Stimulated activated CD4-positive, alpha-beta T cell treated with anti-CD3 and anti-CD28 coated beads, Interleukin-4, amount 100 ng/mL, for 48 hours (primary cell): ENCODE measurements around the gene MLF2.

ENCODE experiments used
- DNase-seq, 2 donors: peaks; one replicate each; pipeline ENCODE4 v3.0.0-alpha.2; 2020; ENCODE audit warnings: low read depth in 2 of 2

Gene MLF2

GRCh38 chr12:6752921-6753771, at the start of gene MLF2:
Gene MLF2, minus strand, starts transcription at chr12:6753141. Its CDS starts 807 bp downstream, at chr12:6752334.
- peak; percentile 97 to 98 for DNase-seq

DNA sequence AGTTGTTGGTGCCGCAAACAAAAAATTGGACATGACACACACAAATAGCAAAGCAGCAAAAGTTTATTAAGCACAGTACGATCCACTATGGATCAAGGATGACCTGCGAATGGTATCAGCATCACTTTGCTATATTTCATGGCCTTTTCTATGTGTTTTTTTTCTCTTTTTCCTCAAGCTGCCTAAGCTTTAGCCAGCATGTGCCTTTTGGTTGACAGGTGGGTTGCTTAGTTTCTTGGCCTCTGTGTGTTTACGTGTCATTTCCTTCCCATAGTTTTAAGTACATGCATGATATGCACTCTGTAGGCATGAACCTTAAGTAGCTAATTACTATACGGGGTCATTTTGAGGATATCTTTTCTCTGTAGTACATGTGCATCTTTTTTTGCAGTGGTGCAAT, 46.2 kb upstream of the MLF2 start:
- DNase-seq: no peak

- DNase-seq: no peak
Observed at GRCh38 chr12:6796576-6796975, 43.6 kb upstream of the MLF2 start.

DNA sequence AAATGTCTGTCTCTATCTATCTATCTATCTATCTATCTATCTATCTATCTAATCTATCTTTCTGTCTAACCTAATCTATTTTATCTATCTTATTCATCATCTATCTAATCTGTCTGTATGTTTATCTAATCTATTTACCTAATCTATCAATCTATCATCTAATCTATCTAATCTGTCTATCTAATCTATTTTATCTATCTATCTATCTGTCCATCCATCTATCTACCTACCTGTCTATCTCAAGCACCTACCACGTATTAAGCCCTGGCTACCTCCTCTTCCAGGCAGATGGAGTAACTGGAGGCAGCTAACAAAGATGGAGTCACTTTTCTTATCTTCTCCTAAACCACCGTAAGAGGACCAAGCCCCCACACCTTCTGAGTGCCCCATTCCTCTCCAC, 42.1 kb upstream of the MLF2 start:
- DNase-seq: no peak

- DNase-seq: no peak
Observed at GRCh38 chr12:6792522-6793201, 39.7 kb upstream of the MLF2 start.

GRCh38 chr12:6791931-6792520, 39.1 kb upstream of the MLF2 start:
- DNase-seq: no peak

- no peak for DNase-seq
Observed at GRCh38 chr12:6790496-6791150, 37.7 kb upstream of the MLF2 start.

DNA sequence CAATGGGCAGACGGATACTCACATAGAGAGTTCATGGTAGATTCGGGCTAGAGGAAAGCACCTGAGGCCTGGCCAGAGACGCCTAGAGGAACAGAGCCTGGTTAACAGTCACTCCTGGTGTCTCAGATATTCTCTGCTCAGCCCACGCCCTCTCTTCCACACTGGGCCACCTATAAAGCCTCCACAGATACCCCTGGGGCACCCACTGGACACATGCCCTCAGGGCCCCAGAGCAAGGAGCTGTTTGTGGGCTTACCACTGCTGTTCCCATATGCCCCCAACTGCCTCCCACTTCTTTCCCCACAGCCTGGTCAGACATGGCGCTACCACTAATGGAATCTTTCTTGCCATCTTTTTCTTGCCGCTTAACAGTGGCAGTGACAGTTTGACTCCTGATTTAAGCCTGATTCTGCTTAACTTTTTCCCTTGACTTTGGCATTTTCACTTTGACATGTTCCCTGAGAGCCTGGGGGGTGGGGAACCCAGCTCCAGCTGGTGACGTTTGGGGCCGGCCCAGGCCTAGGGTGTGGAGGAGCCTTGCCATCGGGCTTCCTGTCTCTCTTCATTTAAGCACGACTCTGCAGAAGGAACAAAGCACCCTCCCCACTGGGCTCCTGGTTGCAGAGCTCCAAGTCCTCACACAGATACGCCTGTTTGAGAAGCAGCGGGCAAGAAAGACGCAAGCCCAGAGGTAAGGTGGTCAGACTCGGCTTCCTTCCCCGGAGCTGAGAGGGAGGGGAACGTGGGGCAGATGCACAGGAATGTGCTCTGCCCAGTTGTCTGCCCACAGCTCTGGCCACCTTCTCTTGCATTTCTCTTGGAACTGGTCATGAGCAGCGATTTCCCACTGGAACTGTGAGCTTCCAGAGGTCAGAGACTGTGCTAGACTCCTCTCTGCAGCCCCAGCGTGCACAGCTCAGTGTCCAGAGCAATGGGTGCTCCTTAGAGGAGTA, 36.3 kb upstream of the MLF2 start, which contains the start of gene CD4:
Gene CD4, plus strand, starts transcription at position 557 of the 953 bp plus-strand sequence. CDS start 10,611 bp downstream, outside the sequence.
- peak; percentile 74 to 83 for DNase-seq

DNA sequence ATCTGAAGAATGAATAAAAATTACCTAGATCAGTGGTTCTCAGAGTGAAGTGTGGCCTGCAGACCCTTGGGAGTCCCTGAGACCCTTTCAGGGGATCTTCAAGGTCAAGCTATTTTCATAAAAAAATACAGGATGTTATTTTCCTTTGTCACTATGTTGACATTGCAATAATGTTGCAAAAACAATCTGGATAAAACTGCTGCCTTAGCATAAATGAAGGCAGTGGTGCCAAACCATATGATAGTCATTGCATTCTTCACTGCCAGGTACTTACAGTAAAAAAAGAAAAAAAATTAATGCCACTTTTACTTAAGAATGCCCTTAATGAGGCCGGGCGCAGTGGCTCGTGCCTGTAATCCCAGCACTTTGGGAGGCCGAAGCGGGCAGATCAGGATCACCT, 34.4 kb upstream of the MLF2 start:
- no peak for DNase-seq

DNA sequence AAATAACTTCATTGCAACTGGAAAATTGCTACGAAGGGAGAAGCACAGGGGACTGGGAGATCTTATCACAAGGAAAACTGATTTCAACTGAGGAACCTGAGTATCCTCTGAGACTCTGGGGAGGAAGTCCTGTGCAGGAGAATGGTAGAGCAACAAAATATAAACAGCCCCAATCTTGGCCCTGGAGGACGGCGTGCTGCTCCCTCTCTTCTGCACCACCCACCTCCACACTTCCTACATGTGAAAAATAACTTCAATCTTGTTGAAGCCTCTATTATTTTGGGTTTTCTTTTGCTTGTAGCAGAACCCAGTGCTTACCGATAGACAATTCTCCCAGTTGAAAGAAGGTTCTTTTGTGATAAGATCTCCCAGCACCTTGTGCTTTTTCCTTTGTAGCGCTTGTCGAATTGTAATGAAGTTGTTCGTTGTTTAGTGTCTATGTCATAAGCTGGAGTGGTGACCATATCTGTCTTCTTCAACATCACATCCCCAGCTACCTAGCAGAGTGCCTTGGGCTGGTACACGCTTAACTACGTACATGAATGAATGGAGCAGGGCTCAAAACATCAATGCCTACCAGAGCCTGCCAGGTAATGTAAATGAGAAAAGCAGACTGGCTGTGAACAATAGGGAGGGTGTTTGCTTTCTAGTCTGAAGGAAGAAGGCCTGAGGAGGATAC, 33.6 kb upstream of the MLF2 start:
- DNase-seq: no peak

- no peak for DNase-seq
Observed at GRCh38 chr12:6784761-6785160, 31.8 kb upstream of the MLF2 start.

DNA sequence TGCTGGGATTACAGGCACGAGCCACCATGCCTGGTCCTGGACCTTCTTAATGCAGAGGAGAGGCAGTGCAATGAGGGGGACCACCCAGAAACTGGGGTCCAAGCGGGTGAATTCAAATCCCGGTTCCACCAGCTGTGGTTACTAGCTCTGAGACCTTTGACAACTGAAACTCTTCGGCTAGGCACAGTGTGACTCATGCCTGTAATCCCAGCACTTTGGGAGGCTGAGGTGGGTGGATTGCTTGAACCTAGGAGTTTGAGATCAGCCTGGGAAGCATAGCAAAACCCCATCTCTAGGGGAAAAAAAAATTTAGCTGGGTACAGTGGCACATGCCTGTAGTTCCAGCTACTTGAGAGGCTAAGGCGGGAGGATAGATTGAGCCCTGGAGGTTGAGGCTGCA, 31.4 kb upstream of the MLF2 start:
- DNase-seq: no peak

- DNase-seq: no peak
Observed at GRCh38 chr12:6783828-6784227, 30.9 kb upstream of the MLF2 start.

DNA sequence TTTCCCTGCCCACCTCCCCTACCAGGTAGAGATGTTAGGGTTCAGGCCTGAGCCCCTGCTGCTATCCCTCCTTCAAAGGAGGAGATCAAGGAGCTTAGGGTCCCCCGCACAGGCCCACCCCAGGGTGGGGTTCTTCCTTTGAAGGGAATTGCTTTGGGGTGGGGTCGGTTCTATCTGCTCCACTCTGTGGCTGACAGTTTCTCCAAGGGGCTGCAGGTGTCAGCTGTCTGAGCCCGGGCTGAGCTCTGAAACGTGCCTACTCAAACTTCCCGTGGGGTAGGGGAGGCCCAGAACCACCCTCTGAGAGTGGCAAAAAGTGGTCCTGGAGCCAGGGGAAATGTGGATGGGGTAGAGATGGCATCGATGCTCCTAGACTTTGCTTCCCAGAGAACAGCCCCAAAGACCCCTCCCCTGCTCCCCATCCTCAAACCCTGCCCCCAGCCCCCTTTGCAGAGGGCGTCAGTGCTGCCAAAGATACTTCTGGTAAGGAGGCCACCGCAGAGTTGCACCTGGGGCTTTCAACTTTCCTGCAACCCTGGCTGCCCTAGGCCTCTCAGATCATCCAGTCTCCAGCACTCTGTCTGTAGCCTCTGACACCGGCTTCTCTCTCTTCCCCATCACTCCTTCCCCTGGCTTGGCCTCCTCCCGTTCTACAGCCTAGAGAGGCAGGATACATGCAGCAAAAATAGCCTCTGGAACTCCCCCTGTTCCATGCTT, 30.1 kb upstream of the MLF2 start:
- no peak for DNase-seq

- no peak for DNase-seq
Observed at GRCh38 chr12:6782119-6782518, 29.2 kb upstream of the MLF2 start.

DNA sequence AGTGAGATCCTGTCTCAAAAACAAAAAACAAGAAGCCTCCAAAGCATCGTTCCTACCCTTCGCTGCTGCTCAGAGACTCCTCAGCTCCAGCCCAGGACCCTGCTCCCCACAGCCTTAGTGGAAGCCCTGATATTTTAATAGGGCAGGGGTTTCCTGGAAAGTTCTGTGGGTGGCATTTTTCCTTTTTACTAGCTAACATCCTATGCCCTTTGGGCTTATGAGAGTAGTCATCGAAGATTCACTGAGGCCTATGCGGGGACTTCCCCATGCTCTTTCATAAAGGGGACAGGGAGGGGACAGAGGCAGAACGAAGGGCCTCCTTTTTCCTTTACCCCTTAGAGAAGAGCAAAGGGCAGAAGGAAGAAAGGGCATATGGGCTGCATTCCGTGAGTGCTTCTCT, 27.6 kb upstream of the MLF2 start:
- no peak for DNase-seq

GRCh38 chr12:6779708-6780432, 26.9 kb upstream of the MLF2 start:
- no peak for DNase-seq

- peak; percentile 86 to 90 for DNase-seq
Observed at GRCh38 chr12:6778574-6779550, 25.9 kb upstream of the MLF2 start.
